Ramos (cell line): ENCODE measurements around the gene MRPL55.

ENCODE experiments used
- in situ Hi-C: fragments of 300-500 bp; cut with MboI; formaldehyde crosslinking; loops from one replicate; pipeline ENCODE4 v1.14.3; 2022; ENCODE audit warnings: low sequenced_read_pairs; ENCODE audit not compliant: unreplicated experiment

MRPL55 gene

DNA sequence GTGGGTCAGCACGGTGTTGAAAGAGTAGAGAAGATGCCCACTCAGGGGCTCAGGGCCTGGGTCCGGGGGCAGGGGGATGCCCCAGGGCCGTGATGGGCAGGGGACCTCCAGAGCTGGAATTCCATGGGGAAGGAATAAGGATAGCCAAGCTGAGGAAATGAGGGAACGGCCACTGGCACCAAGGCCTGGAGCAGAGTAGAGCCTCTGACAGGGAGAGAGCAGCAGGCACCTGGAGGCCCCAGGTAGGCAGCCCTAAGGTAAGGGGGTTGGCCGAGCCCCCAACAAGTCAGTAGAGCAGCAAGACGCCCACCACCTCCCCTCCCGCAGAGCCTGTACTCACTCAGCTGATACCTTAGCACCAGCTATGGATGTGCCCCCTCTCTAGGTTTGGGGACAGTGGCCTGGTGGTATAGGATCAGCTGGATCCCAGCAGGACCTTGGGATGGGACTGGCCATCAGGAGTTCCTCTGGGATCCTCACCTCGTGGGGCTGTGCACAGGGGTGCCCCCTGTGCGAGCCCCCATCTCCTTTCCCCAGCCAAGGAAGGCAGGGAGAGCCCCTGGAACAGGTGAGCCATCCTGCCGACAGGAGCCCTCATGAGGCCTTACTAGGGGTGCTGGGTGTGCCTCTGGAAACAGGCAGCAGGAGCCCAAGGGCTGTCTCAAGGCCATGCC lies 47.6 kb downstream of the MRPL55 start:
- in situ Hi-C loops = no loop called here

DNA sequence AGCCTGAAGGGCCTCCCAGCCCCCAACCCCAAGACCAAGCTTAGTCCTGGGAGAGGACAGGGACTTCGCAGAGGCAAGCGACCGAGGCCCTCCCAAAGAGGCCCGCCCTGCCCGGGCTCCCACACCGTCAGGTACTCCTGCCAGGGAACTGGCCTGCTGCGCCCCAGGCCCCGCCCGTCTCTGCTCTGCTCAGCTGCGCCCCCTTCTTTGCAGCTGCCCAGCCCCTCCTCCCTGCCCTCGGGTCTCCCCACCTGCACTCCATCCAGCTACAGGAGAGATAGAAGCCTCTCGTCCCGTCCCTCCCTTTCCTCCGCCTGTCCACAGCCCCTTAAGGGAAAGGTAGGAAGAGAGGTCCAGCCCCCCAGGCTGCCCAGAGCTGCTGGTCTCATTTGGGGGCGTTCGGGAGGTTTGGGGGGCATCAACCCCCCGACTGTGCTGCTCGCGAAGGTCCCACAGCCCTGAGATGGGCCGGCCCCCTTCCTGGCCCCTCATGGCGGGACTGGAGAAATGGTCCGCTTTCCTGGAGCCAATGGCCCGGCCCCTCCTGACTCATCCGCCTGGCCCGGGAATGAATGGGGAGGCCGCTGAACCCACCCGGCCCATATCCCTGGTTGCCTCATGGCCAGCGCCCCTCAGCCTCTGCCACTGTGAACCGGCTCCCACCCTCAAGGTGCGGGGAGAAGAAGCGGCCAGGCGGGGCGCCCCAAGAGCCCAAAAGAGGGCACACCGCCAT lies 48.5 kb downstream of the MRPL55 start:
- in situ Hi-C loops = no loop called here

DNA sequence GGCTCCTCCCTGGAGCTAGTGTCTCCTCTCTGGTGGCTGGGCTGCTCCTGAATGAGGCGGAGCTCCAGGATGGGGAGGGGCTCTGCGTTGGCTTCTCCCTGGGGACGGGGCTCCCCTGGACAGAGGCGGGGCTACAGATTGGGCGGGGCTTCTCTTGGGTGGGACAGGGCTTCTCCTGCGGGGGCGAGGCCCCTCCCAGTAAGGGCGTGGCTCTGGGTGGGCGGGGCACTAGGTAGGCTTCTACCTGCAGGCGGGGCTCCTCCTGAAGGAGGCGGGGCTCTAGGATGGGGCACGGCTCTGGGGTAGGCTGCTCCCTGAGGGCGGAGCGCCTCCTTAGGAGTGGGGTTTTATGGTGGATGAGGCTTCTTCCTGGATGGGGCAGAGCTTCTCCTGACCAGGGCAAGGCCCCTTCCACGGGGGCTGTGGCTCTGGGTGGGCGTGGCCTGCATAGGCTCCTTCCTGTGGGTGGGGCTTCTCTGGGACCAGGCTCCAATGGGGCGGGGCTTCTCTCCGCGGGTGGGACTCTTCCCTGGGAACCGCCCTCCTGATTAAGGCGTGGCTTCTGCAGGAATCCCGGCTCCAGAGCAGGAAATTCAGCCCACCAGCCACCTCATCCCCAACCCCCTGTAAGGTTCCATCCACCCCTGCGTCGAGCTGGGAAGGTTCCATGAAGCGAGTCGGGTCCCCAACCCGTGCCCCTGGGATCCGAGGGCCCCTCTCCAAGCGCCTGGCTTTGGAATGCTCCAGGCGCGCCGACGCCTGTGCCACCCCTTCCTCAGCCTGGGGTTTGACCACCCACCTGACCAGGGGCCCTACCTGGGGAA lies 49.3 kb downstream of the MRPL55 start:
- in situ Hi-C loops = no loop called here

DNA sequence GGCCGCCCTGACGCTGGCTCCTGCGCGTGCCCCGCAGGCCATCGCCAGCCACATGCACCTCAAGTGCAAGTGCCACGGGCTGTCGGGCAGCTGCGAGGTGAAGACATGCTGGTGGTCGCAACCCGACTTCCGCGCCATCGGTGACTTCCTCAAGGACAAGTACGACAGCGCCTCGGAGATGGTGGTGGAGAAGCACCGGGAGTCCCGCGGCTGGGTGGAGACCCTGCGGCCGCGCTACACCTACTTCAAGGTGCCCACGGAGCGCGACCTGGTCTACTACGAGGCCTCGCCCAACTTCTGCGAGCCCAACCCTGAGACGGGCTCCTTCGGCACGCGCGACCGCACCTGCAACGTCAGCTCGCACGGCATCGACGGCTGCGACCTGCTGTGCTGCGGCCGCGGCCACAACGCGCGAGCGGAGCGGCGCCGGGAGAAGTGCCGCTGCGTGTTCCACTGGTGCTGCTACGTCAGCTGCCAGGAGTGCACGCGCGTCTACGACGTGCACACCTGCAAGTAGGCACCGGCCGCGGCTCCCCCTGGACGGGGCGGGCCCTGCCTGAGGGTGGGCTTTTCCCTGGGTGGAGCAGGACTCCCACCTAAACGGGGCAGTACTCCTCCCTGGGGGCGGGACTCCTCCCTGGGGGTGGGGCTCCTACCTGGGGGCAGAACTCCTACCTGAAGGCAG lies 50.0 kb downstream of the MRPL55 start:
- in situ Hi-C loops = no loop called here

DNA sequence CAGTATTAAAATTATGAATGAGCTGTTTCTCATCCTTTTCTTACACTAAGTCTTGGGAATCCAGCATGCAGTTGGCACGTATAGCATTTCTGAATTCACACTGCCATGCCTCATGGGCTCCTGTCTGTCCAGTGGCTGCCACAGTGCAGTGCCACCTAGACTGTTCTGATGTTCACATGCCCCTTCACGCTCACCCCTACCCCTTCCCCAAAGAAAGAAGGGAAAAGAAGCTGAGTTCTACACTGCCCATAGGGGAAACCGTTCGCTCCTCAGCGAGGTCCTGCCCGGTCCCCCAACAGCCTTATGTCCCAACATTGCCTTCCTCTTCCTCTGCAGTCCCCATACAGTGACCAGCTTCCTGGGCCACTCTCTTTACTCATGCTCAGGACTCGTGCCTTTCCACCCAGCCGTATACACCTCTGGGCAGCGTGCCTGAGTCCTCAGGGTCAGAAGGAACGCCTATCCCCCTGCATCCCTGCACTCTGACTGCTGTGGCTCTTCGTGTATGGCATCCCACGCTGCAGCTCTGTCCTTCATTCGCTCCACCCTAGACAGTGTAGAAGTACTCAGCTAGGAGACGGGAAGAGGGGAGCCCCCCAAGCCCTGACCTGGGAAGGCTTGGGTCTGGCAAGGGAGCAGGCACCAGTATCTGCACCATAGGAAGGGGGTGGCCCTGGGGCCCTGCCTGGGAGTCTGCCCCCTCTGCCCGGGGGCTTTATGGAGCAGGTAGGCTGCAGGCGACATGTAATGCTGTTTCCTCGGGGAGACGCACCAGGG lies 50.7 kb downstream of the MRPL55 start:
- in situ Hi-C loops = no loop called here
